Stimulated activated CD4-positive, alpha-beta T cell treated with anti-CD3 and anti-CD28 coated beads, TNF-alpha, amount 100 ng/mL, for 4 hours (primary cell): ENCODE results near the gene HOMER3.

Experiments used
- DNase-seq, 3 experiments: peaks; one replicate each; pipeline ENCODE4 v3.0.0-alpha.2; 2020; ENCODE audit warnings: low read depth in 3 of 3

Gene HOMER3

DNA sequence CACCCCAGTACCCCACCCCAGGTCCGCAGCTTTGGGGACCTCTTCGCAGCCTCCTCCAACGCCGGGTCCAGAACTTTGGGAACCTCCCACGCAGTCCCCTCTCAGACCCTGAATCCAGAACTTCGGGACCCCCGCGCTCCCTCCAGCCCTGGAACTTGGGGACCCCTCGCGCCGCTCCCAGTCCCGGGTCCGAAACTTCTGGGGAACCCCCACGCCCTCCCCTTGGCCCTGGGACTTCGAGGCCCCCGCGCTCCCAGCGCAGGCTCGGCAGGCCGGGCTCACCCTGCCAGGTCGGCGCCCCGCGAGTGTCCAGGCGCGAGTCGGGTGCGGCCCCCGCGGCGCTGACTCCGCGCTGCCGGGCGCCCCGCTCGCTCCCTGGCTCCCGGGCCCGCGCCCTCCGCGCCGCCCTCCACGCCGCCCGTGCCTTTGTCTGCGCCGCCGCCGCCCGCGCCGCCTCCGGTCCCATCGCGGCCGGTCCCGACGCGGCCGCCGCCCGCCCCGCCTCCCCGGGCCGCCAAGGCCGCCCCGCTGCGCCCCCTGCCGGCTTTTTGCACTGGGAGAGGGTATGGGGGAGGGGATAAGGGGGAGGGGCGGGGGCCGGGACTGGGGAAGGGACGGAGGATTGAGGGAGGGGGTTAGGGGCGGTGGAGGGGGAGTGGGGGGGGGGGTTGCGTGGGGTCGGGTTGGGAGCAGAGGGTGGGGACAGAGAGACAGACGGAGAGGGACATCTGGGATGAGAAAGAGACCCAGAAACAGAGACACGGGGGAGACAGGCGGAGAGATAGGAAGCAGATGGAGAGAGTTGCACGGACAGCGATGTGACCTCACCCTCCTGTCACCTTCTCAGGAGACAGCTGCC lies at the start of gene HOMER3:
HOMER3 (minus strand) TSS at position 449 of the 859 bp plus-strand sequence. CDS start 2,235 bp downstream, outside the sequence.
- DNase-seq, result peak; percentile 59 to 72 (median 62)

DNA sequence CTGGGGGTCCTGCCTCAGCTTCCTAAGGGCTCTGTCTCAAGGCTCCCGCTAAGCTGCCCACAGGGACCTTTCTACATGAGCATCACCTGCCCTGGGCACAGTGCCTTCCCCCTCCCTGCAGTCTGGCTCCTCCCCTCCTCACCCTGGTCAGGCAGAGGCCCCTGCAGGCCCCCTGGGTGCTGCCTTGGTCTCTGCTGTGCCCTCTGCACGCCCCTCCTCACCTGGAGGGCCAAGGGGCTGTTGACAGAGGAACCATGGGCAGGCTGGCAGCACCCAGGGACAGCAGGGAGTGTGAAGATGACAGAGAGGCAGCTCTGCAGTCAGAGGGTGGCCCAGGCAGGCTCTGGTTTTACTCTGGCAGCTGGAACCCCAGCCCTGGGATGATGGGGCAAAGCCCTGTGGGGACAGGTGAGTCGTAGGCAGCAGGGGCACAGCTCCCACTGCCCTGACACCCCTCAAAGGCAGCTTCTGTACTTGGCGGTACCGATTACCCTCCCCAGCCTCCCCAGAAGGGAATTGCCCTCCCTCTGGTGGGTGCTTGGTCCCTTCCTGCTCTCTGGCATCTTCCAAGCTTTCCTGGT lies 49.2 kb upstream of the HOMER3 start:
- no peak for DNase-seq

DNA sequence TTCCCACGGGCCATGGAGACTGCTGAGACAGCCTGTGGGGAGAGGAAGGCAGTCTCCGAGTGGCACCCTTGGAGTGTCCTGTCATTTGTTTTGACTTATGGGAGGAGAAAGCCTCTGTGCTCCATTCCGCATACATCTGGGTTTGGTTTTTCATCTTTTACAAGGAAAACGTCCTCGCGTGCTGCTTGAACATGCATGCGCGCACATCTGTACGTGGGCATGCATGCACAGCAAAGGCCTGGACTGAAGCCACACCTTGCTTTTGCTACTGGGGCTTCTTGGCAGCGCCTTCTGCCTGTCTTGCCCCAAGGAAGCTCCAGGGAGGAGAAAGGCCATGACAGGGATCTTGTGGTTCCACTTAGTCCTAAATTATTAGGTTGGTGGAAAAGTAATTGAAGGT lies 48.3 kb upstream of the HOMER3 start:
- DNase-seq, result no peak

DNA sequence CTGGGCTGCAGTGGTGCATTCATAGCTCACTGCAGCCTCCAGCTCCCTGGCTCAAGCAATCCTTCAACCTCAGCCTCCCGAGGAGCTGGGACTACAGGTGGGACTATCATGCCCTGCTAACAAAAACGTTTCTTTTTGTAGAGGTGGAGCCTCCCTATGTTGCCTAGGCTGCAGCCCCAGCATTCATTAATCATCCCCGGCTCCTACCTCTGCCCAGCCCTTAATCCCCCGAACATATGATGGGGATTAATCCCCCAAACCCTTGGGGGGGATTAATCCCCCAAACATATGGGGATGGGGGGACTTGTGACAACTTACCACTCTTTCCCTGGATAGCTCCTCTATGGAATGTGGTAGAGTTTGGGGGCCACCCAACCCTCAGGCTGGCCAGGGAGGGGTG lies 46.4 kb upstream of the HOMER3 start:
- no peak for DNase-seq

DNA sequence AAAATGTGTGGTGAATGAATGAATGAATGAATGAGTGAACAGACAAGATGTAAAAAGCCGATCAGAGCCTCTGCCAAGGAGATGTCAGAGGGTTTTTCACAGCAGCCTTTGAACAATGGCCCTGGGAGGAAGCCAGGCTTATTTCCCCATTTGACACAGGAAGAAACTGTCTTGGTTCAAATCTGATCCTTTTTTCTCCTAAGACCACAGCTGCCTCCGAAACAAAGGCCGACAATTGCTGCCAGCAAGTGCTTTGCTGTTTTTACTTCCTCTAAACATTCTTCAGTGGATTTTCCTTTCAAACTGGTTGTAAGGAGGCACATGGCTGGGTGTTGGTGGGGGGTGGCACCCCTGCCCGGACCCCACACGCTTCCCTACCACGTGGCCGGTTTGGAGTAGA lies 44.2 kb upstream of the HOMER3 start:
- DNase-seq, result no peak

DNA sequence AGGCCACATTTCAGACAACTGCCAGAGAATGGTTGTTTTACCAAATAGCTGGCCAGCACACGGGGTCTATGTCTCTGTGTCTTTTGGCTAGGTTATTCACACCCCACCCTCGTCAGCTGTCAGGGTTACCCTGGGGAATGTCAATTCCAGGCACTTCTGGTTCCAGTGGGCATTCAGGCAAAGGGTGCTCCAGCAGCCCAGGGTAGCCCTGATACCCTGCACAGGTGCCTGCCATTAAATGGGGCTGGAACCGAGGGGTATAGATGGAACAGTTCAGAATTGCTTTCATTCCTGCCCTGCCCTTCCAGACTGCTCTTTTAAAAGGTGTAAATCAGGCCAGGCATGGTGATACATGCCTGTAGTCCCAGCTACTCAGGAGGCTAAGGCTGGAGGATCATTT lies 43.2 kb upstream of the HOMER3 start:
- no peak for DNase-seq

DNA sequence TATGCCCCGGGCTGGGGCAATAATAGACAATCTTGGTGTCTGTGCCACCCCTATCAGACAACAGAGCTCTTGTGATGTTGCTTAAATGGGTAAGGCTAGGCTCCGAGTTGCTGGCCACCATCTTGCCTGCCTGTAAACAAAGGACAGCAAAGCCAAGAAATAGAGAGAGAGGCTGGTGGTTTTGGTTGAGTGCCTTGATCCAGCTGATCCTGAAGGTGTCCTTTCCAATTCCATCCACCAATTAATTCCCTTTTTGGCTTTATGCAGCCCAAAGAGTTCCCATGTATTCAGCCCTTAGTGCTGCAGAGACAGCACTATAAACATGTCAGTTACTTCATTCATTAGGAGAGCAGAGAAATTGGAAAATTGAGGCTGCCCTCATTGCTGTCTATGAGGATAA lies 41.7 kb upstream of the HOMER3 start:
- no peak for DNase-seq

DNA sequence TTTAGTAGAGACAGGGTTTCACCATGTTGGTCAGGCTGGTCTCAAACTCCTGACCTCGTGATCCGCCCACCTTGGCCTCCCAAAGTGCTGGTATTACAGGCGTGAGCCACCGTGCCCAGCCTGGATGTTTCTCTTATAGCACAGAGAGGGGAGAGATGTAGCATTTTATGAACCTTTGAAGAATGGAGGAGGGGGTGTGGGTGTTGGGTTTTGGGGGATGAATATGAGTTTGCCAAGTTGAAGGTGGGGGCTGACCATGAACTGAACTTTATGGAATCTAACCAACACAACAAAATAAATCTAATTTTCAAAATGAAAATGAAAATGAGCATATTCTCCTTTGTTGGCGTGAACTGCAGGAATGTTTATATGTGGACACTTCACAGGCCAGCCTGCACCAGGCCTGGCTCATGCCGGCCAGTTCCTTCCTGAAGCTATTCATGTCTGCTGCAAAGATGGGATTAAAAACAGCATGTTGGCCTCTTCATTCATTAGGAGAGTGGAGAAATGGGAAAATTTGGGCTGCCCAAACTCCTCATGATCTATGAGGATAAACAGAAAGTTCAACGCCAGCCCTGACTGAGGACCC lies 39.5 kb upstream of the HOMER3 start:
- no peak for DNase-seq

DNA sequence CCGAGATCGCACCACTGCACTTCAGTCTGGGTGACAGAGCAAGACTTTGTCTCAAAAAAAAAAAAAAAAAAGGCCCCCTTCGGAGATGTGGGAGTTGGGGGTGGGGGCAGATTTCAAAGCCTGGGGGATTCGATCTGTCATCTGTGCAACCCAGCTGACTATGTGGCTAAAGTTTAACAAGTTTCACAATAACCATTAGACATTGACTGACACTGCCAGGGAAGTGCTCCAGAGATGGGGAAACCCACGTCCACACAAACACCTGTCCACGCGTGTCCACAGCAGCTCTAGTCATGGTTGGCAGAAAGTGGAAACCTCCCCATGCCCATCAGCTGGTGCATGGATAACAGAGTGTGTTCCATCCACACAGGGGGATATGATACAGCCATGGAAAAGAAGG lies 37.6 kb upstream of the HOMER3 start:
- no peak for DNase-seq

DNA sequence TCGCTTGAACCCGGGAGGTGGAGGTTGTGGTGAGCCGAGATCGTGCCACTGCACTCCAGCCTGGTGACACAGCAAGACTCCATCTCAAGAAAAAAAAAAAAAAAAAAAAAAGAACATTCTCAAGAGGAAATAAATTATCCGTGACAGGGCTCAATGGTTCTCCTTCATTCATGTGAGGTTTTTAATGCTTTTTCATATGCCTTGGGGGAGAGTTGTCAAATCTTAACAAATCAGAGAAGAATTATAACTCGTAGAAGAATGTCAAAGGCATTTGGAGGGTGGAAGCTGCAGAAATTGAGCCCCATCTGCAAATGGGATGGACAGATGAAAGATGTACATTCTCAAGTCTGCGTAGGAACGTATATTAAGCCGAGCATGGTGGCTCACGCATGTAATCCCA lies 34.9 kb upstream of the HOMER3 start:
- no peak for DNase-seq

DNA sequence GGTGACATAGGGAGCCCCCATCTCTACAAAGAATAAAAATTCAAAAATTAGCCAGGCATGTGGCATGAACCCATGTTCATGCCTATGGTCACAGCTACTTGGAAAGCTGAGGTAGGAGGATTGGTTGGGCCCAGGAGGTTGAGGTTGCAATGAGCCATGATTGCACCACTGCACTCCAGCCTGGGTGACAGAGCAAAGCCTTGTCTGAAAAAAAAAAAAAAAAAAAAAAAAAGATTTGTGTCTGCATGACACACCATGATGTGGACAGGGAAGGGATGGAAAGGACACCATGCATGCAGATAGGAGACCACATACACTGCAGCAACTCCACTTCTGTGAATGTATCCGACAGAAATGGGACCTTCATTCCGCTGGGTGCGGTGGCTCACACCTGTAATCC lies 34.0 kb upstream of the HOMER3 start:
- DNase-seq, result no peak

DNA sequence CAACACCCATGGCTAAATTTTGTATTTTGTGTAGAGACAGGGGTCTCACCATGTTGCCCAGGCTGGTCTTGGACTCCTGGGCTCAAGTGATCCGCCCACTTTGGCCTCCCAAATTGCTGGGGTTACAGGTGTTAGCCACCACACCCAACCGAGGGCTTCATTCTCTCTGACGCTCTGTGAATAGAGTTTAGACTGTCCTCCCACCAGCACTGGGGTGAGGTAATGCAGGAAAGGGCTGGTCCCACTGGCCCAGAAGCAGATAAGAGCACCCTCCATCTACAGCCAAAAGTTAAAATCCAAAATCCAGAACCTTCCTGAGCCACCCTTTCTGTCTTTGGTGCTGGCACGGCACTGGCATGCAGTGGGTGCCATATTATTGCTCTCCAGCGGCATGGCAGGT lies 31.8 kb upstream of the HOMER3 start:
- no peak for DNase-seq

DNA sequence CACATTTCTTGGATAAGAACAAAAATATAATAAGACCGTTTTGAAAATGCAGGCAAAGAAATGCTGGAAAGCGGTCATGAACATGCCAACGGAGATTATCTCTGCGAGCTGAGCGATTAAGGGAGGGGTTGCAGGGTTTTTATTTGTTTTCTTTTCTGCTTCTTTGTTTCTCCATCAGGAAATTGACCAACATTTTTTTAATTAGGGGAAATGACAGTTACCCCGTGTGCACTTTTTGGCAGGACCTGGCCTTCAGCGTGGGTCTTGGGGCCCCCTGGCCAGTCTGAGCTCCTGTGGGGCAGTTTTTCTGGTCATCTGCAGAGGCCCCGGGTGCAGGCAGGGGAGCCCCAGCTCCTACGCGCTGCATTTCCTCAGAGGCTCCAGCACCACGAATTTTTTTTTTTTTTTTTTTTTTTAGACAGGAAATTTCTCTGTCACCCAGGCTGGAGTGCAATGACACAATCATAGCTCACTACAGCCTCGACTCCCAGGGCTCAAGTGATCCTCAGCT lies 31.3 kb upstream of the HOMER3 start:
- no peak for DNase-seq

DNA sequence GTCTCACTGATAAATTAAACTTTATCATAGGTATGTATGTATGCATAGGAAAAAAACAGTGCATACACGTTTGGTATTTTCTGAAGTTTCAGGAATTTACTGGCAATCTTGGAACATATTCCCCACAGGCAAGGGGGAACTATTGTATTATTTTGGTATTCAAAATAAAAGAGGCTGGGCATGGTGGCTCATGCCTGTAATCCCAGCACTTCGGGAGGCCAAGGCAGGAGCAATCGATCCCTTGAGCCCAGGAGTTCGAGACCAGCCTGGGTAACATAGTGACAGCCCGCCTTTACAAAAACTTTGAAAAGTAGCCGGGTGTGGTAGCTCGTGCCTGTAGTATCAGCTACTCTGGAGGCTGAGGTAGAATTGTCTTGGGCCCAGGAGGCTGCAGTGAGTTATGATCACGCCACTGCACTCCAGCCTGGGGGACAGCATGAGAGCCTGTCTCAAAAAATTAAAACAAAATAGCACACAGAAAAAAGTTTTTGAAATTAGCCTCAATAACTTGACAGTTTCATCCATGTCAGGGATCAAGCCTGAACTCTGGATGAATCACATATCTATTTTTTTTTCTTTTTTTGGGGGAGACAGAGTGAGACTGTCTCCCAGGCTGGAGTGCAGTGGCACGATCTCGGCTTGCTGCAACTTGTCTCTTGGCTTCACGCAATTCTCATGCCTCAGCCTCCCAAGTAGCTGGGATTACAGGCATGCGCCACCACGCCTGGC lies 29.1 kb upstream of the HOMER3 start:
- no peak for DNase-seq

DNA sequence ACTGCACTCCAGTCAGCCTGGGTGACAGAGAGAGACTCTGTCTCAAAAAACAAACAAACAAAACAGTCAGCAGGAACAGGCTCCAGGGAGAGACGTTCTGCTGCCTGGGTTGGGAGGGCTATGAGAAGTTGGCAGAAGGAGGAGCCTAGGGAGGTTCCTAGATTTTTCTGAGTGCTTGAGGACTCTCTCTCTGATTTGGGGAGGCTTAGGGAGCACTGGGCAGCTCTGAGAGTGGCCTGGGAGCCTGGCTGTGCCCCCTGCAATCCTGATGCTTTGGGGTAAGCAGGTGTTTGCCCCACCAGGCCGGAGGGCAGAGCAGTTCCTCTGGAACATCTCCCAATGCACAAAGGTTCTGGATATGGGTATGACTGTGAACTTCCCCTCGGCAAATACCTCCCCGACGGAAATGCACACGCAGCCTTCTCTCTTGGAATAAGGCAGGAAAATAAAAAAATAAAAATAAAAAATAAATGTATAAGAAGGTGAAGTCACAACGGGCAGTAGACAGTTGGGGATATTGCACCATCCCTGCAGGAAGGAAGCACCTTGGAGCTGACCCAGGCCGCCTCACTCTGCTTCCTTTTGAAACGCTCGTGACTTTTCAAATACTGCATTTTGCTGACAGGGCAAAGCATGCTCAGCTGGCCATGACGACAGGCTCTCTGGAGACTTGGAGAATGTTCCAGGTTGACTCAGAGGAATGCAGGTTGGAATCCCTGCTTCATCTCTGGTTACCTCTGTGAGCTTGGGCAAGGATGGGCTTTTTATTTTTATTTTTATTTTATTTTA lies 26.5 kb upstream of the HOMER3 start:
- no peak for DNase-seq

DNA sequence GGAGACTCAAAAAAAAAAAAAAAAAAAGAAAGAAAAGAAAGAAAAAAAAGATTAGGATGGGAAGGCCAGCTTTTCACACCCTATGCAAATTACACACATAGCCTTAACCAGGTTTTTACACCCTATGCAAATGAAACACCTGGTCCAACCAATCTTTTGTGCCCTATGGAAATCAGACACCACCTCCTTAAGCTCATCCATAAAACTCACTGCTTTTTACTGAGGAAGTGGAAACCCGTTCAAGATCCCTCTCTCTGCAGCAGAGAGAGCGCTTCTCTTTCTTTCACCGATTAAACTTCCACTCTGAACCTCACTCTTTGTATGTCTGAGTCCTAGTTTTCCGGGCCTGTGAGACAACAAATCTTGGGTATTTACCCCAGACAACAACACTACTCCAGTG lies 25.3 kb upstream of the HOMER3 start:
- no peak for DNase-seq

DNA sequence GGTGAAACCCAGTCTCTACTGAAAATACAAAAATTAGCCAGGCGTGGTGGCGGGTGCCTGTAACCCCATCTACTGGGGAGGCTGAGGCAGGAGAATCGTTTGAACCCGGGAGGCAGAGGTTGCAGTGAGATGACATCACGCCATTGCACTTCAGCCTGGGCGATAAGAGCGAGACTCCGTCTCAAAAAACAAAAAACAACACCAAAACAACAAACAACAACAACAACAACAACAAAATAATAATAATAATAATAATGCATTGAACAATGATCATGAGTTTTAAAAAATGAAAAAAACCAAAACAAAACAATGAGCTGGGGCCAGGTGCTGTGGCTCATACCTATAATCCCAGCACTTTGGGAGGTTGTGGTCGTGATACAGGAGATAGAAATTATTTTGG lies 23.1 kb upstream of the HOMER3 start:
- no peak for DNase-seq

DNA sequence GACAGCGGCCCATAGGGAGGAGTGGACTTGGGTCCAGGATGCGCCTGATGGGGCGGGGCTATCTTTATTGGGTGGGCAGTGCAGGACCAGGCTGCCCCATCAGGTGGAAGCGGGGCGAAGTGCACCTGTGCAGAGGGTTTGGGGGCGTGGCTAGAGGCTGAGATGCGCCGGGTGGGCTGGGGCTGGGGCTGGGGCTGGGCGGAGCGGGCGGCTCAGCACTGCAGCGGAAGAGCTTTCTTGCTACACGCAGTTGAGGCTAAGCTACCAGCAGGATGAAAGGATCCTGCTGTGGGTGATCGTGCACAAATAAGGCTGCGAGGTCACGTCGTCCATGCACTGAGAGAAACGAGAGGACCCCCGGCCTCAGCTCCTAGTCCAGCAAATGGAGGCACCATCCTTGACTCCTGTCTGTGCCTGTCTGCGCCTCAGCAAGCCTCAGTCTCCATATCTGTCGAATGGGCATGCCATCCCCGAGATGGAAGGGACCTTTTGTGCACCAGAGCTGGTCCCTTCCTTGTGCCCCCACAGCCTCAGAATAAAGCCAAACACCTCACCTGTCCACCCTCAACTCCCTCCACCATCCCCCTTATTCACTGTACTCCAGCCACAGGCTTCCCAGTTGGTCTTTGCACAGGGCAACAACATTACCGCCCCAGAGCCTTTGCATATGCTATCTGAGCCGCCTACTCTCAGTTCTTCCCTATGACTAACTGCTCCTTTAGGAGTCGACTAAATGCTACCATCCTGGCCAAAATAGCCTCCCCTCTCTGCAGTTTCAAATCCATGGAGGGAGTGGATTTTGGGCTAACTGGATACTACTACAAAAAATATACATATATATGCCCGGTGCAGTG lies 21.0 kb upstream of the HOMER3 start:
- DNase-seq, result no peak

DNA sequence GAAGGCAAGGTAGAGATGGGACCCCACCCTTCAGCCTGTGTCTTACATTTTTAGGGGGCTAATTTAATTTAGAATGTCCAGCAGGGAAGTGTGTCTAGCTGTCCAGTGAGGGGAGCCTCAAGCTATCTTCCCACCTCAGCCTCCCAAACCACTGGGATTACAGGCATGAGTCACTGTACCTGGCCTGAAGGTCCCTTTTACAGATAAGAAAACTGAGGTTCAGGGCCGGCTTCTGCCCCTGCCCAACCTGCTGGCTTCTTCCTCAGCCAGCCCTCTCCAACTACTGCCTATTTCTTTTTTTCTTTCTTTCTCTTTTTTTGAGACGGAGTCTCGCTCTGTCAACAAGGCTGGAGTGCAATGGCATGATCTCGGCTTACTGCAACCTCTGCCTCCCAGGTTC lies 19.4 kb upstream of the HOMER3 start:
- DNase-seq, result no peak

DNA sequence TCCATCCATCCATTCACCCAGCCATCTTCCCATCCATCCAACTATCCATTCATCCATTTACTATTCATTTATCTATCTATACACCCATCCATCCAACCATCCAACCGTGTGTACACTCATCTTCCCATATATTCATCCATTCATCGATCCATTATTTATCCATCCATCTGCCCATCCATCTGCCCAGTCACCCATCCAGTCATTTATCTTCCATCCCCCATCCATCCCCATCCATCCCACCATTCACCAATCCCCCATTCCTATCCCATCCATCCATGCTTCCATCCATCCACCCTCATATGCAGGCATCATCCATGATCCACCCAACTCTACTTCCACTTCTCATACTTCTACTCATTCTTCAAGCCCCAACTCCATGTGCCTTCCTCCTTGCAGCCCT lies 14.0 kb upstream of the HOMER3 start:
- DNase-seq, result no peak

DNA sequence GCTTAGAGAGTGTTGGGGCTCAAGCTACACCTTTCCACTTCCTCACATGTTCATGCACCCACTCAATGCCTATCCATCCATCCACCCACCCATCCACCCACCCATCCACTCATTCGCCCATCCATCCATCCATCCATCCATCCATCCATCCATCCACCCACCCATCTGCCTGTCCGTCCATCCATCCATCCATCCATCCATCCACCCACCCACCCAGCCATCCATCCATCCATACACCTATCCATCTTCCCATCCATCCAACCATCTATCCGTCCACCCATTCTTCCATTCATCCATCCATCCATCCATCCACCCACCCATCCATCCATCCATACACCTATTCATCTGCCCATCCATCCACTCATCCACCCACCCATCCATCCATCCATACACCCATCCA lies 13.1 kb upstream of the HOMER3 start:
- DNase-seq, result no peak
